Keratinocyte (primary cell): ENCODE data around the gene AXIN1. TPM values are rescaled to one million over a fixed set of nuclear protein-coding genes. Genes with fewer than 3 reads are reported as not detected.

Experiments used
- DNase-seq: peaks from one replicate; pipeline ENCODE4 v3.0.0-alpha.2; 2011; ENCODE audit warnings: low read depth, missing footprints, low spot score
- FAIRE-seq: peaks from 2 replicates; lab custom pipeline; 2011; peaks lifted over from hg19 to GRCh38; lab: Jason Lieb, UNC
- H2AFZ ChIP-seq: 2 replicates; pipeline ENCODE4 v1.6.0; 2012; ENCODE audit warnings: low read length, control low read depth, inconsistent platforms; ENCODE audit not compliant: control insufficient read depth
- H3K27ac ChIP-seq: 2 replicates; pipeline ENCODE4 v1.5.1; 2011; ENCODE audit warnings: low read length; ENCODE audit not compliant: control insufficient read depth, insufficient read depth
- H3K27me3 ChIP-seq: 3 replicates; pipeline ENCODE4 v1.6.0; 2011; ENCODE audit warnings: low read length; ENCODE audit not compliant: control insufficient read depth, insufficient read depth; ENCODE audit errors: extremely low read depth
- H3K36me3 ChIP-seq, 2 experiments: 2 replicates in 1 of 2; 3 replicates in 1 of 2; pipeline ENCODE4 v1.5.1; 2011; ENCODE audit warnings: low read length in 2 of 2, mild to moderate bottlenecking in 1 of 2; ENCODE audit not compliant: control insufficient read depth in 2 of 2, insufficient read depth in 2 of 2; ENCODE audit errors: extremely low read depth in 1 of 2
- H3K4me1 ChIP-seq: 3 replicates; pipeline ENCODE4 v1.5.1; 2011; ENCODE audit warnings: low read length; ENCODE audit not compliant: control insufficient read depth, insufficient read depth; ENCODE audit errors: extremely low read depth
- H3K4me2 ChIP-seq: 3 replicates; pipeline ENCODE4 v1.6.0; 2011; ENCODE audit warnings: low read depth, low read length; ENCODE audit not compliant: control insufficient read depth, insufficient read depth; ENCODE audit errors: extremely low read depth
- H3K4me3 ChIP-seq, 3 experiments: fragments of 200-600 bp in 1 of 3; sonication (generic) in 1 of 3; 2 replicates in 2 of 3; 3 replicates in 1 of 3; pipeline ENCODE4 v1.5.1; 2011 to 2016; ENCODE audit warnings: low read length in 3 of 3, mild to moderate bottlenecking in 3 of 3, control low read depth in 2 of 3, inconsistent platforms in 1 of 3, low read depth in 1 of 3, mixed read lengths in 1 of 3, mixed run types in 1 of 3, moderate library complexity in 1 of 3; ENCODE audit not compliant: control insufficient read depth in 2 of 3, insufficient read depth in 2 of 3; ENCODE audit errors: extremely low read depth in 1 of 3
- H3K79me2 ChIP-seq: 2 replicates; pipeline ENCODE4 v1.6.0; 2012; ENCODE audit warnings: low read length; ENCODE audit not compliant: control insufficient read depth, insufficient read depth
- H3K9ac ChIP-seq: 3 replicates; pipeline ENCODE4 v1.6.0; 2011; ENCODE audit warnings: low read length; ENCODE audit not compliant: control insufficient read depth, insufficient read depth; ENCODE audit errors: extremely low read depth
- H3K9me1 ChIP-seq: 3 replicates; pipeline ENCODE4 v1.6.0; 2011; ENCODE audit warnings: low read length; ENCODE audit not compliant: control insufficient read depth, insufficient read depth; ENCODE audit errors: extremely low read depth
- H3K9me3 ChIP-seq: 2 replicates; pipeline ENCODE4 v1.5.1; 2012; ENCODE audit warnings: low read depth, low read length; ENCODE audit not compliant: control insufficient read depth
- H4K20me1 ChIP-seq: 3 replicates; pipeline ENCODE4 v1.6.0; 2011; ENCODE audit warnings: low read length; ENCODE audit not compliant: control insufficient read depth, insufficient read depth; ENCODE audit errors: extremely low read depth
- EZH2 ChIP-seq: IDR thresholded peaks from one replicate; pipeline ENCODE4 v1.6.1; 2012; ENCODE audit warnings: inconsistent platforms, mild to moderate bottlenecking, low read length, moderate library complexity
- dilution Hi-C: fragments of 300-500 bp; cut with MboI; formaldehyde crosslinking; loops from one replicate; pipeline ENCODE4 v1.7.0; 2020; ENCODE audit warnings: low sequenced_read_pairs; ENCODE audit not compliant: extremely low pct_ligation_motif_present
- polyA plus RNA-seq, 5 experiments: library from polyadenylated mRNA; depleted of rRNA in 3 of 5; stranded (reverse) in 3 of 5; stranded (forward) in 1 of 5; unstranded in 1 of 5; fragments of >200 nt; gene quantifications; 1 replicate in 1 of 5; 2 replicates in 3 of 5; 3 replicates in 1 of 5; pipeline versions ENCODE4 v1.2.1 to v1.2.3, GENCODE V29; 2011 to 2012; ENCODE audit warnings: missing spikeins in 2 of 5, low read depth in 1 of 5, low replicate concordance in 1 of 5
- TF ChIP-seq, protein P1 (sequence below), 3 experiments: IDR thresholded peaks in 1 of 3; conservative IDR thresholded peaks in 1 of 3; optimal IDR thresholded peaks in 1 of 3; 2 replicates in 2 of 3; 3 replicates in 1 of 3; pipeline versions ENCODE3 to v1.5.1; 2011; ENCODE audit warnings: low read length in 3 of 3, mild to moderate bottlenecking in 3 of 3, moderate library complexity in 2 of 3, control low read depth in 1 of 3, inconsistent platforms in 1 of 3; ENCODE audit not compliant: insufficient read depth in 2 of 3; ENCODE audit errors: extremely low read depth in 1 of 3

Gene AXIN1
- polyA plus RNA-seq, 1 donor (not counting 4 experiments of a cell fraction or from before 2014, with no cell fraction given): 8.8 TPM

DNA sequence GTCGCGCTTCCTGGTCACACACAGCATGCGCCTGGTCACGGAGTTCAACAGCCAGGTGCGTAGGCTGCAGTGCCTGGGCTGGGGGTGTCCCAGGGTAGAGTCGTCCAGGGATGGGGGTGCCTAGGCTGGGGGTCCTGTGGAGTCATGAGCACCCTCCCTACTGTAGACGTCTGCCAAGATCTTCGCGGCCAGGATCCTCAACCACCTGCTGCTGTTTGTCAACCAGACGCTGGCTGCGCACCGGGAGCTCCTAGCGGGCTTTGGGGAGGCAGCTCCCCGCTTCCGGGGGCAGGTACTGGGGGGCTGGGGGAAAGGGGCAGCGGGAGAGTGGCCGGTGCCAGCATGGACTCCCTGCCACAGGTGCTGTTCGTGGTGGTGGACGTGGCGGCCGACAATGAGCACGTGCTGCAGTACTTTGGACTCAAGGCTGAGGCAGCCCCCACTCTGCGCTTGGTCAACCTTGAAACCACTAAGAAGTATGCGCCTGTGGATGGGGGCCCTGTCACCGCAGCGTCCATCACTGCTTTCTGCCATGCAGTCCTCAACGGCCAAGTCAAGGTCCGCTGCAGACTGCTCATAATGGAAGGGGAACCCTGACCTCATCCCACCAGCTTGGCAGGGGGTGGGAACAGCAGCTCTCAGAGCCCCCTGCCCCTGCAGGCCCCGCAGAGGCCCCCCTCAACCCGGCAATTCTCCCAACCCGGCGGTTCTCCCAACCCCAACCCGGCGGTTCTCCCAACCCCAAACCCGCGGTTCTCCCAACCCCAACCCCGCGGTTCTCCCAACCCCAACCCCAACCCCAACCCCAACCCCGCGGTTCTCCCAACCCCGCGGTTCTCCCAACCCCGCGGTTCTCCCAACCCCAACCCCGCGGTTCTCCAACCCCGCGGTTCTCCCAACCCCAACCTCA, 67.1 kb downstream of the AXIN1 start:
- H3K9ac ChIP-seq: no peak overlapping the region
- H2AFZ ChIP-seq: no peak overlapping the region
- H3K4me2 ChIP-seq: no peak overlapping the region
- no peak for FAIRE-seq
- H3K27ac ChIP-seq: no peak overlapping the region
- no peak overlapping the region for H3K4me3 ChIP-seq
- dilution Hi-C loops: no loop called here
- no peaks in the 10 kb centered on the region for H3K4me1 ChIP-seq
- H4K20me1 ChIP-seq: no peaks in the 10 kb centered on the region
- H3K9me3 ChIP-seq: no peaks in the 10 kb centered on the region
- H3K79me2 ChIP-seq: no peaks in the 10 kb centered on the region
- peaks cover 4 to 17% of the 10 kb centered on the region in 2 experiments for H3K36me3 ChIP-seq
- TF ChIP-seq EZH2: no peak
- TF ChIP-seq, protein P1, sequence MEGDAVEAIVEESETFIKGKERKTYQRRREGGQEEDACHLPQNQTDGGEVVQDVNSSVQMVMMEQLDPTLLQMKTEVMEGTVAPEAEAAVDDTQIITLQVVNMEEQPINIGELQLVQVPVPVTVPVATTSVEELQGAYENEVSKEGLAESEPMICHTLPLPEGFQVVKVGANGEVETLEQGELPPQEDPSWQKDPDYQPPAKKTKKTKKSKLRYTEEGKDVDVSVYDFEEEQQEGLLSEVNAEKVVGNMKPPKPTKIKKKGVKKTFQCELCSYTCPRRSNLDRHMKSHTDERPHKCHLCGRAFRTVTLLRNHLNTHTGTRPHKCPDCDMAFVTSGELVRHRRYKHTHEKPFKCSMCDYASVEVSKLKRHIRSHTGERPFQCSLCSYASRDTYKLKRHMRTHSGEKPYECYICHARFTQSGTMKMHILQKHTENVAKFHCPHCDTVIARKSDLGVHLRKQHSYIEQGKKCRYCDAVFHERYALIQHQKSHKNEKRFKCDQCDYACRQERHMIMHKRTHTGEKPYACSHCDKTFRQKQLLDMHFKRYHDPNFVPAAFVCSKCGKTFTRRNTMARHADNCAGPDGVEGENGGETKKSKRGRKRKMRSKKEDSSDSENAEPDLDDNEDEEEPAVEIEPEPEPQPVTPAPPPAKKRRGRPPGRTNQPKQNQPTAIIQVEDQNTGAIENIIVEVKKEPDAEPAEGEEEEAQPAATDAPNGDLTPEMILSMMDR (optimal IDR thresholded peaks at IDR 0.05 in 1 of 3, IDR thresholded peaks at IDR 0.05 in 1 of 3, conservative IDR thresholded peaks at IDR 0.05 in 1 of 3; ENCODE audit: extremely low read depth in 1 of 3, insufficient read depth in 2 of 3, low read length in 3 of 3): no peak
- no peaks in the 10 kb centered on the region for H3K9me1 ChIP-seq
- H3K27me3 ChIP-seq: peaks cover 30% of the 10 kb centered on the region
- no peak for DNase-seq

DNA sequence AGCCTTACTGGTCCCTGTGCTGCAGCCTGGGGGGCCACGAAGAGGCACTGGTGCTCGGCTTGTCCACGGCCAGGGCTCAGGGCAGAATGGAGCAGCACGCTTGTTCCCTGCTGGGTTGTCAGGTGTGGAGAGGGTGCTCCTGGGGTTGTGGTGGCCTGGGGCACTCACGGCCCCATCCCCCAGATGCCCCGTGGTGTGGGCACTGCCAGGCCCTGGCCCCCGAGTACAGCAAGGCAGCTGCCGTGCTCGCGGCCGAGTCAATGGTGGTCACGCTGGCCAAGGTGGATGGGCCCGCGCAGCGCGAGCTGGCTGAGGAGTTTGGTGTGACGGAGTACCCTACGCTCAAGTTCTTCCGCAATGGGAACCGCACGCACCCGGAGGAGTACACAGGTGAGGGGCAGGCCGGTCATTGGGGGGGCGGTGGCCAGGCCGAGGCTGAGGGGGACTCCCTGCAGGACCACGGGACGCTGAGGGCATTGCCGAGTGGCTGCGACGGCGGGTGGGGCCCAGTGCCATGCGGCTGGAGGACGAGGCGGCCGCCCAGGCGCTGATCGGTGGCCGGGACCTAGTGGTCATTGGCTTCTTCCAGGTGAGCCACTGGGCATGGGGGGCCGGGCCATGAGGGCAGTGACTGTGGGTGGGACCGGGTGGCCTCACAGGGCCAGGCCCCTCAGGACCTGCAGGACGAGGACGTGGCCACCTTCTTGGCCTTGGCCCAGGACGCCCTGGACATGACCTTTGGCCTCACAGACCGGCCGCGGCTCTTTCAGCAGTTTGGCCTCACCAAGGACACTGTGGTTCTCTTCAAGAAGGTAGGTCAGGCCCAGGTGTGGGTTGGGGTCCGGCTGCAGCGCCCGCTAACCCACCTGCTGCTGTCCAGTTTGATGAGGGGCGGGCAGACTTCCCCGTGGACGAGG, 68.1 kb downstream of the AXIN1 start:
- H3K36me3 ChIP-seq: peaks cover 4 to 12% of the 10 kb centered on the region in 2 experiments
- no peaks in the 10 kb centered on the region for H3K4me1 ChIP-seq
- H3K27ac ChIP-seq: no peak overlapping the region
- DNase-seq (no peak), FAIRE-seq (no peak)
- no peak for TF ChIP-seq EZH2
- TF ChIP-seq, protein P1 (optimal IDR thresholded peaks at IDR 0.05 in 1 of 3, IDR thresholded peaks at IDR 0.05 in 1 of 3, conservative IDR thresholded peaks at IDR 0.05 in 1 of 3; ENCODE audit: extremely low read depth in 1 of 3, insufficient read depth in 2 of 3, low read length in 3 of 3): no peak
- H4K20me1 ChIP-seq: no peaks in the 10 kb centered on the region
- no peak overlapping the region for H3K4me3 ChIP-seq
- no peaks in the 10 kb centered on the region for H3K9me1 ChIP-seq
- H3K9ac ChIP-seq: no peak overlapping the region
- no peaks in the 10 kb centered on the region for H3K79me2 ChIP-seq
- no peak overlapping the region for H3K4me2 ChIP-seq
- dilution Hi-C loops: no loop called here
- peaks cover 36% of the 10 kb centered on the region for H3K27me3 ChIP-seq
- H2AFZ ChIP-seq: no peak overlapping the region
- H3K9me3 ChIP-seq: no peaks in the 10 kb centered on the region
